Stomach (tissue), 9 donors: Measurements from ENCODE around the gene TIMM17A. TPM values are rescaled to one million over a fixed set of nuclear protein-coding genes. Genes with fewer than 3 reads are reported as not detected.
"Not testable (repeated sequence)": the region's sequence is repeated elsewhere in the genome, so short reads cannot be mapped to it uniquely, and the experiment has no call there.

ENCODE experiments used
- DNase-seq, 2 donors: peaks; one replicate each; pipeline versions ENCODE4 v3.0.0 to v3.0.0-alpha.2; 2013 to 2019
- H3K27ac ChIP-seq, 5 donors: fragments of 200-600 bp in 4 of 5; sonication (generic) in 4 of 5; one replicate each; pipeline ENCODE4 v1.5.1; 2013 to 2019; ENCODE audit warnings: mild to moderate bottlenecking in 1 of 5, moderate library complexity in 1 of 5
- H3K27me3 ChIP-seq, 3 donors: fragments of 200-600 bp; sonication (generic); one replicate each; pipeline ENCODE4 v1.5.1; 2017 to 2019; ENCODE audit warnings: mixed run types in 1 of 3
- H3K36me3 ChIP-seq, 4 donors: fragments of 200-600 bp; sonication (generic); 1 replicate in 3 of 4; 2 replicates in 1 of 4; pipeline ENCODE4 v1.5.1; 2016 to 2019
- H3K4me1 ChIP-seq, 4 donors: fragments of 200-600 bp; sonication (generic); one replicate each; pipeline ENCODE4 v1.5.1; 2016 to 2019
- H3K4me3 ChIP-seq, 4 donors: fragments of 200-600 bp; sonication (generic) in 3 of 4; one replicate each; pipeline ENCODE4 v1.5.1; 2016 to 2019; ENCODE audit warnings: mild to moderate bottlenecking in 1 of 4
- H3K9me3 ChIP-seq, 4 donors: fragments of 200-600 bp; sonication (generic); one replicate each; pipeline ENCODE4 v1.5.1; 2016 to 2019
- CTCF ChIP-seq, 7 experiments: fragments of 450-650 bp in 4 of 7; fragments of 200-600 bp in 3 of 7; sonication (generic) in 3 of 7; IDR thresholded peaks; one replicate each; pipeline ENCODE4 v1.5.1; 2016 to 2019; ENCODE audit warnings: antibody characterized with exemption in 7 of 7, control low read depth in 2 of 7, mild to moderate bottlenecking in 1 of 7
- EP300 ChIP-seq: sonication (generic); formaldehyde crosslinking; IDR thresholded peaks from one replicate; pipeline ENCODE4 v1.6.1; 2017; ENCODE audit warnings: antibody characterized with exemption
- POLR2A ChIP-seq, 4 donors: fragments of 450-650 bp; IDR thresholded peaks; one replicate each; pipeline ENCODE4 v1.6.1; 2016; ENCODE audit warnings: antibody characterized with exemption in 4 of 4, control low read depth in 2 of 4, mild to moderate bottlenecking in 1 of 4, moderate library complexity in 1 of 4
- POLR2AphosphoS5 ChIP-seq, 3 donors: sonication (generic); formaldehyde crosslinking; IDR thresholded peaks; one replicate each; pipeline ENCODE4 v1.6.1; 2016; ENCODE audit warnings: antibody characterized with exemption in 3 of 3
- WGBS, 5 donors: extraction: QIAGEN DNeasy Blood & Tissue Kit in 3 of 5; methylation state at CpG; one replicate each; pipeline versions ENCODE4 v1.1.5 to v1.1.7; 2013 to 2018; 5-methylcytosine and 5-hydroxymethylcytosine counted together
- intact Hi-C: fragments of 100-400 bp; cut with DNase I; formaldehyde crosslinking; loops from one replicate; pipeline ENCODE4 v1.15.1; 2023; ENCODE audit warnings: low total_unique reads
- polyA plus RNA-seq, 3 donors: library from polyadenylated mRNA; stranded (reverse); fragments of 200-250 nt; gene quantifications; one replicate each; pipeline ENCODE4 v1.2.3, GENCODE V29; 2013
- total RNA-seq, 5 donors: library from RNA; depleted of rRNA; stranded (reverse); fragments of >200 nt; gene quantifications; one replicate each; pipeline versions ENCODE4 v1.1.0 to v1.2.3, GENCODE V29; 2014 to 2016
- donor health status: healthy with polysubstance abuse.
- donor health status: Bipolar disorder and iron deficiency.
- donor health status: healthy.

TIMM17A gene
- total and polyA plus RNA-seq, 8 donors, result 3.2 to 48.8 (median 29.5) TPM

- H3K36me3 ChIP-seq, result peaks cover 0 to 14% (median 0%) of the 10 kb centered on the region in 4 donors
- H3K27me3 ChIP-seq, result peaks cover 0 to 11% (median 8%) of the 10 kb centered on the region in 3 donors
- H3K9me3 ChIP-seq, result no peaks in the 10 kb centered on the region
- peaks cover 0 to 38% (median 11%) of the 10 kb centered on the region in 4 donors for H3K4me1 ChIP-seq
- peak overlapping the region in 3 of 4 donors; percentile 19 to 62 (median 50) for H3K4me3 ChIP-seq
- peak overlapping the region in 4 of 5 donors; percentile 59 to 91 (median 78) for H3K27ac ChIP-seq
- intact Hi-C loops, result no loop called here
- no peak for DNase-seq
- TF ChIP-seq POLR2A (IDR thresholded peaks at IDR 0.05), result no peak
- TF ChIP-seq EP300, result no peak
- TF ChIP-seq POLR2AphosphoS5 (IDR thresholded peaks at IDR 0.05), result no peak
- TF ChIP-seq CTCF (IDR thresholded peaks at IDR 0.05), result no peak
- WGBS, 5 donors, result 34 to 55% (median 47%) methylated on average over 5 of the region's 5 CpGs
These were observed 15.7 kb upstream of the TIMM17A start for GRCh38 chr1:201939574-201939973.

DNA sequence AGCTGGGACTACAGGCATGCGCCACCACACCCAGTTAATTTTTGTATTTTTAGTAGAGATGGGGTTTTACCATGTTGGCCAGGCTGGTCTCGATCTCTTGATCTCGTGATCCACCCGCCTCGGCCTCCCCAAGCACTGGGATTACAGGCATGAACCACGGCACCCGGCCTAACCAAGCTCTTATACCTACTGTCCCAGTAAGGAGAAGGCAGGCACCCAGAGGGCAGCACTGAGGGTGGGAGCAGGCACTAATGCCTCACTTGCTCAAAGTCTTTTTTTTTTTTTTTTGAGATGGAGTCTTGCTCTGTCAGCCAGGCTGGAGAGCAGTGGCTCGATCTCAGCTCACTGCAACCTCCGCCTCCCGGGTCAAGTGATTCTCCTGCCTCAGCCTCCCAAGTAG, 15.0 kb upstream of the TIMM17A start:
- Histone ChIP-seq H3K36me3 (peaks cover 0 to 14% (median 0%) of the 10 kb centered on the region in 4 donors), H3K27me3 (peaks cover 0 to 18% (median 15%) of the 10 kb centered on the region in 3 donors), H3K4me1 (peaks cover 0 to 33% (median 9%) of the 10 kb centered on the region in 4 donors), H3K27ac (peak overlapping the region in 4 of 5 donors; percentile 59 to 91 (median 78)), H3K4me3 (peak overlapping the region in 3 of 4 donors; percentile 50 to 62 (median 50))
- WGBS, 5 donors, result 82 to 93% (median 90%) methylated on average over 10 of the region's 10 CpGs
- DNase-seq, H3K9me3 ChIP-seq: not testable (repeated sequence)
- intact Hi-C loops, result loop anchor here (10.0 kb wide), 1 partner anchor 46 kb away; no protein-coding TSS in a partner anchor

DNA sequence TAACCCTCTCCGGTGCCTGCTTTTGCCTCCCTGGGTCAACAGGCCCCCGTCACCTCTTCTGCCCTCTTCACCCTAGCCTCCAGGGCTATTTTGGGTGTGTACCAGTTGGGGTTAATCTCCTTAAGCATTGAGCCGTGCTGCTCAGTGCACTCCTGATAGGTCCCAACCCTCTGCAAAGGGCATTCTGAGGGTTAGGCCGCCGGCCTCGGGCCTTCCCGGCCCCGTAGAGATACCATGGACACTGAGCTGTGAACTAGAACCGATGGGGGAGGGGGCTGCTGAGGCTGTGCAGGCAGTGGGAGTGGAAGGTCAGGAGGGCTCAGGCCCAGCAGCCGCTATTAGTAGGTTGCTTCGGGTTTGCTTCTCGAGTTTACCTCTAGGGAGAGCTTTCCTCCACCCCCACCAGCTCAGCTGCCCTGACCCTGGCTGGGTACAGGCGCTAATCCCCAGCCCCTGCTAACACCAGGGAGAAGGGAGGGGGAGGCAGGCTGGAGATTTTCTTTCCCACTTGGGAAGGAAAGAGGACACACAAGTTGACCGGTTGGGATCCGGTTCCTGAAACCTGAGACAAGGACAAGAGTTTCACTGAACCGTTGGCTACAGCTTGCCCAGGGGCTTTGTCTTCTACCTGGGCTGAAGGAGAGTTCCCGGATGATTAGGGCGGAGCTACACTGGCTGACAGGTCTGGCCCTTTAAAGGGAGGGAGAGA, 13.7 kb upstream of the TIMM17A start:
- no peak for TF ChIP-seq EP300
- no peak for TF ChIP-seq POLR2A (IDR thresholded peaks at IDR 0.05)
- no peak for TF ChIP-seq POLR2AphosphoS5 (IDR thresholded peaks at IDR 0.05)
- TF ChIP-seq CTCF (IDR thresholded peaks at IDR 0.05), result no peak
- Histone ChIP-seq H3K27me3 (peaks cover 0 to 30% (median 24%) of the 10 kb centered on the region in 3 donors), H3K4me3 (peak overlapping the region; percentile 50 to 62 (median 50)), H3K36me3 (peaks cover 0 to 14% (median 0%) of the 10 kb centered on the region in 4 donors), H3K9me3 (no peaks in the 10 kb centered on the region), H3K4me1 (peaks cover 0 to 30% (median 14%) of the 10 kb centered on the region in 4 donors), H3K27ac (peak overlapping the region in 4 of 5 donors; percentile 59 to 91 (median 78))
- intact Hi-C loops, result loop anchor here (10.0 kb wide), 1 partner anchor 47 kb away; no protein-coding TSS in a partner anchor
- 43 to 52% (median 49%) methylated on average over 18 of the region's 18 CpGs for WGBS, 5 donors
- no peak for DNase-seq

DNA sequence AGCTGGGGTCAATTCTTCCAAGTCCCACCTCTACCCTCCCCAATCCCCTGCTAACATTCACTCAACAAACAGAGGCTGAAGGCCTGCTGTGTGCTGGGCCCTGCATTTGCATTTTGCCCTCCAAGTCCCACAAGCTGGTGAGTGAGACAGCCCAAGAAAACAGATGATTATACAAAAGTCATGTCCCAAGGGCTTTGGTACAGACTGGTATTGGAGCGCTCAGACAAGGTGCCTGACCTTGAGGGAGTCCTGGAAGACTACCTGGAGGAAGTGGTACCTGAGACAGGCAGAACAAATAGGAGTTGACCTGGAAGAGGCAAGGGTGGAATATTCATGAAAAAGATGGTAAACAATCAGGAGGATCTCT, 13.2 kb upstream of the TIMM17A start:
- H3K4me3 ChIP-seq, result peak overlapping the region; percentile 50 to 62 (median 50)
- no peak for TF ChIP-seq EP300
- no peak for TF ChIP-seq CTCF (IDR thresholded peaks at IDR 0.05)
- no peak for TF ChIP-seq POLR2AphosphoS5 (IDR thresholded peaks at IDR 0.05)
- TF ChIP-seq POLR2A (IDR thresholded peaks at IDR 0.05), result no peak
- peaks cover 0 to 30% (median 16%) of the 10 kb centered on the region in 4 donors for H3K4me1 ChIP-seq
- peaks cover 0 to 35% (median 28%) of the 10 kb centered on the region in 3 donors for H3K27me3 ChIP-seq
- peak overlapping the region in 4 of 5 donors; percentile 59 to 91 (median 78) for H3K27ac ChIP-seq
- intact Hi-C loops, result loop anchor here (10.0 kb wide), 1 partner anchor 47 kb away; no protein-coding TSS in a partner anchor
- no peak for DNase-seq
- WGBS, 5 donors, result 61 to 92% (median 82%) methylated on average over 1 of the region's 1 CpG
- no peaks in the 10 kb centered on the region for H3K9me3 ChIP-seq
- peaks cover 0 to 14% (median 0%) of the 10 kb centered on the region in 4 donors for H3K36me3 ChIP-seq
